Right lobe of liver (tissue), 4 donors: ENCODE results near the gene TXNDC2.

ENCODE experiments used
- POLR2A ChIP-seq: fragments of 450-650 bp; IDR thresholded peaks from one replicate; pipeline ENCODE4 v1.6.1; 2017; ENCODE audit warnings: antibody characterized with exemption, mild to moderate bottlenecking
- TF ChIP-seq, protein P1 (sequence below), 4 donors: fragments of 200-600 bp in 3 of 4; fragments of 450-650 bp in 1 of 4; IDR thresholded peaks; one replicate each; pipeline versions ENCODE4 v1.5.1 to v1.8.0; 2016 to 2022; ENCODE audit warnings: antibody characterized with exemption in 4 of 4, mild to moderate bottlenecking in 2 of 4
- donor health status: DM: no; HTN: no; CAD: no.
- donor health status: DM: no; HTN: no; CAD: no.
- donor health status: DM: no; HTN: yes; CAD: no.

GRCh38 chr18:9914584-9915290 lies 29.0 kb downstream of the TXNDC2 start:
- TF ChIP-seq, protein P1, sequence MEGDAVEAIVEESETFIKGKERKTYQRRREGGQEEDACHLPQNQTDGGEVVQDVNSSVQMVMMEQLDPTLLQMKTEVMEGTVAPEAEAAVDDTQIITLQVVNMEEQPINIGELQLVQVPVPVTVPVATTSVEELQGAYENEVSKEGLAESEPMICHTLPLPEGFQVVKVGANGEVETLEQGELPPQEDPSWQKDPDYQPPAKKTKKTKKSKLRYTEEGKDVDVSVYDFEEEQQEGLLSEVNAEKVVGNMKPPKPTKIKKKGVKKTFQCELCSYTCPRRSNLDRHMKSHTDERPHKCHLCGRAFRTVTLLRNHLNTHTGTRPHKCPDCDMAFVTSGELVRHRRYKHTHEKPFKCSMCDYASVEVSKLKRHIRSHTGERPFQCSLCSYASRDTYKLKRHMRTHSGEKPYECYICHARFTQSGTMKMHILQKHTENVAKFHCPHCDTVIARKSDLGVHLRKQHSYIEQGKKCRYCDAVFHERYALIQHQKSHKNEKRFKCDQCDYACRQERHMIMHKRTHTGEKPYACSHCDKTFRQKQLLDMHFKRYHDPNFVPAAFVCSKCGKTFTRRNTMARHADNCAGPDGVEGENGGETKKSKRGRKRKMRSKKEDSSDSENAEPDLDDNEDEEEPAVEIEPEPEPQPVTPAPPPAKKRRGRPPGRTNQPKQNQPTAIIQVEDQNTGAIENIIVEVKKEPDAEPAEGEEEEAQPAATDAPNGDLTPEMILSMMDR (IDR thresholded peaks at IDR 0.05), result no peak
- peak; percentile 57 for TF ChIP-seq POLR2A
